ENCODE measurements around the gene WFDC12. TPM values are rescaled to one million over a fixed set of nuclear protein-coding genes. Genes with fewer than 3 reads are reported as not detected.

WFDC12 gene
- total RNA-seq, result 8.9 TPM in 1 of 2 replicates, not detected in the other

GRCh38 chr20:45124365-45124764 is at the start of gene WFDC12:
Gene WFDC12 (minus strand): TSS chr20:45124465. CDS start chr20:45124447, 18 bp downstream.

GRCh38 chr20:45114465-45115385 is 9.5 kb downstream of the WFDC12 start, which contains the start of gene WFDC5:
Gene WFDC5 (minus strand): TSS chr20:45115174. CDS start chr20:45115083, 91 bp downstream.

GRCh38 chr20:45100563-45101245 is 23.6 kb downstream of the WFDC12 start, which contains the start of gene KCNS1:
Gene KCNS1 (minus strand): TSS chr20:45101127. CDS start chr20:45099236, 1,891 bp downstream.

Other genes with a start within 250 kb of the WFDC12 start
- gene YWHAB, start 238.8 kb downstream of the WFDC12 start, total RNA-seq, result 58.8 and 140 TPM in 2 replicates
- gene PABPC1L, start 214.4 kb downstream of the WFDC12 start, total RNA-seq, result 6.8 and 21.9 TPM in 2 replicates
- 16.7 and 18.5 TPM in 2 replicates for gene TOMM34, start 164.1 kb downstream of the WFDC12 start, total RNA-seq
- 43.4 and 48.1 TPM in 2 replicates for gene STK4, start 158.0 kb downstream of the WFDC12 start, total RNA-seq
- gene KCNS1, start 23.3 kb downstream of the WFDC12 start, total RNA-seq, result 0.64 and 1.0 TPM in 2 replicates
- 0.64 and 8.2 TPM in 2 replicates for gene WFDC5, start 9.3 kb downstream of the WFDC12 start, total RNA-seq
- 39.5 and 217 TPM in 2 replicates for gene PI3, start 50.4 kb upstream of the WFDC12 start, total RNA-seq
- not detected in 2 replicates for gene SEMG1, start 82.6 kb upstream of the WFDC12 start, total RNA-seq
- not detected in 2 replicates for gene SEMG2, start 96.9 kb upstream of the WFDC12 start, total RNA-seq
- gene SLPI, start 130.1 kb upstream of the WFDC12 start, total RNA-seq, result 458 and 1,147 TPM in 2 replicates
- gene RBPJL, start 182.4 kb upstream of the WFDC12 start, total RNA-seq, result not detected in 2 replicates
- under 0.01 and 0.14 TPM in 2 replicates for gene MATN4, start 183.8 kb upstream of the WFDC12 start, total RNA-seq
- 193 and 303 TPM in 2 replicates for gene SDC4, start 224.0 kb upstream of the WFDC12 start, total RNA-seq
- gene SYS1, start 238.7 kb upstream of the WFDC12 start, total RNA-seq, result 17.4 and 22.1 TPM in 2 replicates

All from nasal cavity respiratory epithelium epithelial cell of viscerocranial mucosa (primary cell).